CD4-positive, alpha-beta T cell treated with Interleukin-1 beta for 1 hour (primary cell): ENCODE results near the gene RBBP4.
"Not testable (repeated sequence)": the region's sequence is repeated elsewhere in the genome, so short reads cannot be mapped to it uniquely, and the experiment has no call there.

Source experiments
- DNase-seq, 2 donors: peaks; one replicate each; pipeline ENCODE4 v3.0.0-alpha.2; 2020 to 2022

Gene RBBP4

GRCh38 chr1:32642292-32642827 is 8.6 kb upstream of the RBBP4 start:
- DNase-seq = not testable (repeated sequence)

DNA sequence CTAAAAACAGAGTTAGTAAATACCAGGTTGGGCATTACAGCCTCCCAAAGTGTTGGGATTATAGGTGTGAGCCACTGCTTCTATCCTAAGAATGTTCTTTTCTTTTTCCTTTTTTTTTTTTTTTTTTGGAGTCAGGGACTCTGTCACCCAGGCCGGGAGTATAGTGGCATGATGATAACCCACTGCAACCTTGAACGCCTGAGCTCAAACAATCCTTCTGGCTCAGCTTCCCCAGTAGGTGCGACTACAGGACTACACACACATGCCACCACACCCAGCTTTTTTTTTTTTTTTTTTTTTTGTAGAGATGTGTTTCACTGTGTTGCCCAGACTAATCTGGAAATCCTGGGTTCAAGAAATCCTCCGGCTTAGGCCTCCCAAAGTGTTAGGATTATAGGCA is 6.6 kb upstream of the RBBP4 start:
- no peak for DNase-seq

GRCh38 chr1:32647308-32648134 is 3.5 kb upstream of the RBBP4 start:
- DNase-seq = no peak

GRCh38 chr1:32650248-32650751 is 708 bp upstream of the RBBP4 start, which contains the start of gene ZBTB8OS:
Gene ZBTB8OS (minus strand): TSS chr1:32650550. CDS start chr1:32650529, 21 bp downstream.
- peak; percentile 92 to 94 for DNase-seq

DNA sequence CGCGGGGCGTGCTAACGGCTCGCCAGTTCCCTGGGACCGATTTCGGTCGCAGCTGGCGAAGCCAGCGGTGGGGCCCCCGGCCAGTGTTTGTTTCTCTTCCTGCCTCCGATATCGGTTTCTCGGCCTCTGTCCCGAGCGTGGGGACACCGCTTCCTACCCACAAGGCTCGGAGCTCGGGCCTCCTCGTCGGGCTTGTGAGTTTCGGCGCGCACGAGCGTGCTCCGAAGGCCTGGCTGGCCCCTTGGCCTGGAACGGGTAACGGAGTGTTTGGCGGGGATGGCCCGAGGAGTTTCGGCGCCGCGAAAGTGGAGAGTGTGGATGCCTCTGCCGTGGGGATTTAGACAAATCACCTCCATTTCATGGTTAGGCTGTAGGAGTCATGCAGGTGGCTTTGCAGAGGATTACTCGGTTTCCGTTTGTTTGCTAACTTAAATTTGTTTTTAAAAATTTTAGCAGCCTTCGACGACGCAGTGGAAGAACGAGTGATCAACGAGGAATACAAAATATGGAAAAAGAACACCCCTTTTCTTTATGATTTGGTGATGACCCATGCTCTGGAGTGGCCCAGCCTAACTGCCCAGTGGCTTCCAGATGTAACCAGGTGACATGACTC is 559 bp downstream of the RBBP4 start:
- no peak for DNase-seq

GRCh38 chr1:32652244-32652962 is 1.4 kb downstream of the RBBP4 start:
- DNase-seq = no peak

GRCh38 chr1:32659581-32659980 is 8.6 kb downstream of the RBBP4 start:
- no peak for DNase-seq

GRCh38 chr1:32665915-32666314 is 14.9 kb downstream of the RBBP4 start:
- DNase-seq = no peak

GRCh38 chr1:32666901-32667566 is 16.0 kb downstream of the RBBP4 start:
- DNase-seq = no peak

- DNase-seq = not testable (repeated sequence)
These were observed 17.7 kb downstream of the RBBP4 start for GRCh38 chr1:32668716-32669115.

GRCh38 chr1:32676945-32677344 is 25.9 kb downstream of the RBBP4 start:
- no peak for DNase-seq

- DNase-seq = not testable (repeated sequence)
These were observed 29.0 kb downstream of the RBBP4 start for GRCh38 chr1:32679993-32680392.

GRCh38 chr1:32680642-32681041 is 29.6 kb downstream of the RBBP4 start:
- DNase-seq = no peak

- DNase-seq = no peak
These were observed 30.5 kb downstream of the RBBP4 start for GRCh38 chr1:32681509-32681908.

DNA sequence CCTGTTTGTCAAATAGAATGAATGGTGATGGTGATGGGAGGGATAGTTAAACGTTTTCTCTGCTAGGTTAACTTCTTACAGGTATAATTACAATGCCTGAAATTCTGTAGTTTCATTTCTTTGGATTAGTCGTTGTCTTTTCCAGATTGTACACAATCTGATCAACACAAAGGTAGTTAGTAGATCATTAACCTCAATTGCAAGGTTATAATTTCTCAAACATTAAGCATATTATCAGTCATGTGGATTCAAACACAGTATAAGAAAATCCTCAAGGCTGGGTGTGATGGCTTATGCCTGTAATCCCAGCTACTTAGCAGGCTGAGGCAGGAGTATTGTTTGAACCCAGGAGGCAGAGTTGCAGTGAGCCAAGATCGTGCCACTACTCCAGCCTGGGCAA is 31.0 kb downstream of the RBBP4 start:
- DNase-seq = no peak

- no peak for DNase-seq
These were observed 32.4 kb downstream of the RBBP4 start for GRCh38 chr1:32683397-32683796.

- DNase-seq = no peak
These were observed 33.3 kb downstream of the RBBP4 start for GRCh38 chr1:32684167-32684811.

- DNase-seq = no peak
These were observed 34.5 kb downstream of the RBBP4 start for GRCh38 chr1:32685498-32685897.

DNA sequence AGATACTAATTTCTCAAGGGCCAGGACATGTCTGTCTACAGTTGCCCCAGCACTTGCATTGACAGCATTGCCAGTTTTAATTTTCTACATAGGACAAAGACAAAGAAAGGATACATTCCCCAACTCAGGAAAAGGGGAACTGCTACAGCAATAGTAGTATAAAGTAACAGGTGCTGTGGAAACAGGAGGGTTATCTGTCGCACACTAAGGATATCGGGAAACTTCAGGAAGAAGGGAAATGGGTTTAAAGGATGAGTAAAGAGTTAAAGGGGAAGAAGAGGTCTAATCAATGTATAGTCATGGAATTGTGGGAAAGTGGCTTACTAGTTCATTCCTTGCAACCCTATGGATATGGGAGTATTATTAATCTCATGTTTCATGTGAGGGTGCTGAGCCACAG is 35.4 kb downstream of the RBBP4 start:
- no peak for DNase-seq

DNA sequence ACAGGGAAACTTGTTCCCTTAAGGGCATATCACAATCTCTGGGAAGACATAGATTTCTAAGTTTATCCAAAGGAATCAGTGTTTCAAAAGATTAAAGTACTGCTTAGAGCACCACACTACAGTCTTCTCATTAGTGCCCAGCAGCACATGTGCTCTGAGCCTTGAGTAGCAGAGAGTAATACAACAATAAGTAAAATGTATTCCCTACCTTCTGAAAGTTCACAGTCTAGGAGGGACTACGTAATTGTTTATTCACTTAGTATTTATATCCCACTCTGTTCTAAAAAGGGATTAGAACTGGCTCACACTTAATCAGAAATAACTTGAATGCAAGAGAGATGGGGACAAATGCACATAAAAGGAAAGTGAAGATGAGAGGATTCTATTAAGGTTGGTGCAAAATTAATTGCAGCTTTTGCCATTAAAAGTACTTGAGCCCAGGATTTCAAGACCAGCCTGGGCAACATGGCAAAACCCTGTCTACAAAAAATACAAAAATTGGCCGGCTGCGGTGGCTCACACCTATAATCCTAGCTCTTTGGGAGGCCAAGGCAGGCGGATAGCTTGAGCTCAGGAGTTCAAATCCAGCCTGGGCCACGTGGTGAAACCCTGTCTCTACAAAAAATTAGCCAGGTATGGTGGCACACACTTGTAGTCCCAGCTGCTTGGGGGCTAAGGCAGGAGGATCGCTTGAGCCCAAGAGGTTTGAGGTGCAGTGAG is 42.6 kb downstream of the RBBP4 start:
- no peak for DNase-seq
